ENCODE results near the gene RBBP8.
A peak's percentile ranks its signal among the peaks of the same experiment; 100 is the strongest.

The RBBP8 gene

DNA sequence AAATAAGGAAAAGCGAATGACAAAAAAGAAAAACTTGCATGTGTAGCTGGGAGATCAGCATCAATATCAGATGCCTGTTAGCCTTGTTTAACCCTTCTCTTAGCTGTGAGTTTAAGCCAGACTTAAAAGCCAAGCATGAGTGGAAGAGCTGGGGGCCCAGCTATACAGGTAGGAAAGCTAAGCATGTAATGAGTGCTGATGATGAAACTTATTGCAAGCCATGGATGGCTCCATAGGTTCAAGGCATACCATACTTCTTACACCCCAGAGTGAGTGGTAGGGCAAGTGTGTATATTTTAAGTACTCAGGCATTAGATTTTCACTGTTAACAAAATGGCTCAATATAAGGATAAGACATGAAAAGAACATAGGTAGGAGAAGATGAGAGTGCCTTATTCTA is 28.0 kb downstream of the RBBP8 start:
- DNase-seq (ENCODE audit: insufficient read length, low spot score) (no peak), FAIRE-seq (peak; percentile 26)
- no peak for TF ChIP-seq SPI1 (IDR thresholded peaks at IDR 0.05; ENCODE audit: low read depth, low read length)
- TF ChIP-seq POLR2AphosphoS5 (IDR thresholded peaks at IDR 0.05; ENCODE audit: low read depth, low read length): no peak

DNA sequence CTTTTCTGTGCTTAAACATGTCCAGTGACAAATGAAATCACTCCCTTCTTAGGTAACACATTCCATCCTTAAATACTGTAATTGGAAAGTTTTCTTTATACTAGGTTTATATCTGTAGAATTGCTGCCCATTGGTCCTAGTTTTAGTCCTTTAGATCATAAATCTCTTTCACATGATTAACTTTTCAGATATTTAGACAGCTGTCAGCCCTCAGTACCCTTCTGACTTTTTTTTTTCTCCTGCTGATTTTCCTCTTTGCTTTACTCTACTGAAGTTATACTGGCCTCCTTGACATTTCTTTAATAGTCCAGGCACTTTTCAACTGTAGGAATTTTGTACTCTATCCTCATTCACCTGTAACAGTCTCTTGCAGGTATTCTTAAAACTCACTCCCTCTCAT is 28.9 kb downstream of the RBBP8 start:
- DNase-seq (ENCODE audit: insufficient read length, low spot score) (no peak), FAIRE-seq (no peak)
- TF ChIP-seq POU2F2 (IDR thresholded peaks at IDR 0.05; ENCODE audit: low read depth, low read length) (no peak), SPI1 (IDR thresholded peaks at IDR 0.05; ENCODE audit: low read depth, low read length) (no peak), PAX5 (IDR thresholded peaks at IDR 0.05; ENCODE audit: insufficient read depth, low read length, severe bottlenecking) (no peak), POLR2AphosphoS5 (IDR thresholded peaks at IDR 0.05; ENCODE audit: low read depth, low read length) (no peak), TAF1 (IDR thresholded peaks at IDR 0.05; ENCODE audit: low read depth, low read length) (no peak), POLR2A (IDR thresholded peaks at IDR 0.05; ENCODE audit: low read depth, low read length) (no peak)

DNA sequence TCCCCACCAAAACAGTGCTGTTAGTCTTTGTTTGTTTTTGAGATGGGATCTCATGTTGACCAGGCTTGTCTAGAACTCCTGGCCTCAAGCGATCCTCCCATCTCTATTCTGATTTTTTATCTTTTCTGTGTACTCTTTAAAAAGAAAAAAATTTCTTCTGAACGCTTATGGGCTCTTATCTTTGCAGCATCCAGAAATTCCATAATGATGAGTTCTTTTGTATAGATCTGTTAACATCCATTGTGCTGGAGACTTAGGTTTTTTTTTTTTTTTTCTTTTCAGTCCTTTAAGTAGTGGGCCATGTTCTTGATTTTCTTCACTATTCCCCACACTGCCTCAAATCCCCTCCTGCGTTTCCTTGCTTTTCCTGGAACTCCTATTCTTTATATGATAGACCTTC is 31.0 kb downstream of the RBBP8 start:
- TF ChIP-seq POU2F2 (IDR thresholded peaks at IDR 0.05; ENCODE audit: low read depth, low read length) (no peak), SPI1 (IDR thresholded peaks at IDR 0.05; ENCODE audit: low read depth, low read length) (no peak), POLR2A (IDR thresholded peaks at IDR 0.05; ENCODE audit: low read depth, low read length) (no peak), TAF1 (IDR thresholded peaks at IDR 0.05; ENCODE audit: low read depth, low read length) (no peak), POLR2AphosphoS5 (IDR thresholded peaks at IDR 0.05; ENCODE audit: low read depth, low read length) (no peak), PAX5 (IDR thresholded peaks at IDR 0.05; ENCODE audit: insufficient read depth, low read length, severe bottlenecking) (no peak)
- FAIRE-seq (no peak), DNase-seq (ENCODE audit: insufficient read length, low spot score) (no peak)

DNA sequence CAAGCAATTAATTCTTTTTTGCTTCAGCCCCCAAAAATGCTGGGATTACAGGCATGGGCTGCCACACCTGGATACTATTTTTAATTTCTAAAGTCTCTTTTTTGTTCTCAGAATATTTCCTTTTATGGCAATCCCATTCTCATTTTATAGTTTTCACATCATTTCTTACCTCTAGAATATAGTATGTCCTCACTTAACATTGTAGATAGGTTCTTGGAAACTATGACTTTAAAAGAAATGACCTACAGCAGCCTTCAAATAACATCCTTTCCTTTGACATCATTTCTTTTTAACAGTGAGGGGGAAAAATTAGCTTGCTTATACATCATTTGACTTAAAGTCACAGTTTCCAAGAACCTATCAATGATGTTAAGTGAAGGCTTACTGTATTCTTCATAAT is 31.6 kb downstream of the RBBP8 start:
- no peak for DNase-seq (ENCODE audit: insufficient read length, low spot score)
- TF ChIP-seq POLR2AphosphoS5 (IDR thresholded peaks at IDR 0.05; ENCODE audit: low read depth, low read length): no peak
- no peak for TF ChIP-seq POU2F2 (IDR thresholded peaks at IDR 0.05; ENCODE audit: low read depth, low read length)
- TF ChIP-seq TAF1 (IDR thresholded peaks at IDR 0.05; ENCODE audit: low read depth, low read length): no peak
- TF ChIP-seq POLR2A (IDR thresholded peaks at IDR 0.05; ENCODE audit: low read depth, low read length): no peak
- TF ChIP-seq PAX5 (IDR thresholded peaks at IDR 0.05; ENCODE audit: insufficient read depth, low read length, severe bottlenecking): no peak
- no peak for TF ChIP-seq SPI1 (IDR thresholded peaks at IDR 0.05; ENCODE audit: low read depth, low read length)
- no peak for FAIRE-seq

DNA sequence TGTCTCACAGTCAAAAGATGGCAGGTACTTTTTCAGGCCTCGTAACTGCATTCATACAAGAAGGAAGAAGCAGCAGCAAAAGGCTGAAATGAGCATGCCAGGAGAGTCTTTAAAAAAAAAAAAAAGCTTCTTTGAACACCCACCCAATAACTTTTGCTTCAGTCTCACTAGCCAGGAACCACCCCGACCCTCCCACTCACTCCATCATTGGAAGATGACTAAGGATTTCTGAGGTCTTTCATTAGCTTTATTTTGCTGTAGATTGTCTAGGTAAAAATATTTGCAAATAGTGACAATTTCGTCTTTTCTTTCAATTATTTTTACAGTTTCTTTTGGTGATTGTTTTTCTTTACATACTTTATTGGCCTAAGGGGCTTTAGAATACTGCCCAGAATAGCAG is 37.9 kb downstream of the RBBP8 start:
- FAIRE-seq (no peak), DNase-seq (ENCODE audit: insufficient read length, low spot score) (no peak)
- no peak for TF ChIP-seq POU2F2 (IDR thresholded peaks at IDR 0.05; ENCODE audit: low read depth, low read length)
- TF ChIP-seq PAX5 (IDR thresholded peaks at IDR 0.05; ENCODE audit: insufficient read depth, low read length, severe bottlenecking): no peak
- TF ChIP-seq SPI1 (IDR thresholded peaks at IDR 0.05; ENCODE audit: low read depth, low read length): no peak
- no peak for TF ChIP-seq POLR2AphosphoS5 (IDR thresholded peaks at IDR 0.05; ENCODE audit: low read depth, low read length)
- no peak for TF ChIP-seq POLR2A (IDR thresholded peaks at IDR 0.05; ENCODE audit: low read depth, low read length)

DNA sequence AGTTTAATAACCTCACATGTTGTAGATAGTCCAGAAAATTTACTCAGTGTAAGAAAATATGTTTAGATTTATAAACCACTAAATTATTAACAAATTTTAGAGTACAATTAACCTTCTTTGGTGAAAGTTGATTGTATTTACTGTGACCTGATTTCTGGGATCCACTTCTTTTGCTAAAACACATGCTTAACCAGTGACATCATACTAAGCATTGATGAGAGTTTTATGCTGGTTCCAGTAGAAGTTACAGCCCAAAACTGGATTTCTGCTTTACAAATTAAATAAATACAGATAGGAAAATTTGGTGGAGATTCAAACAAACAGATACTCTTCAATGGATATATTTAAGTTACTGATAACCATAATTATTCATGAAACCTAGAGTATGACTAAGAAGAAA is 40.9 kb downstream of the RBBP8 start:
- no peak for DNase-seq (ENCODE audit: insufficient read length, low spot score)
- FAIRE-seq: no peak
- TF ChIP-seq SPI1 (IDR thresholded peaks at IDR 0.05; ENCODE audit: low read depth, low read length) (no peak), POLR2AphosphoS5 (IDR thresholded peaks at IDR 0.05; ENCODE audit: low read depth, low read length) (no peak), PAX5 (IDR thresholded peaks at IDR 0.05; ENCODE audit: insufficient read depth, low read length, severe bottlenecking) (no peak), POU2F2 (IDR thresholded peaks at IDR 0.05; ENCODE audit: low read depth, low read length) (no peak)

DNA sequence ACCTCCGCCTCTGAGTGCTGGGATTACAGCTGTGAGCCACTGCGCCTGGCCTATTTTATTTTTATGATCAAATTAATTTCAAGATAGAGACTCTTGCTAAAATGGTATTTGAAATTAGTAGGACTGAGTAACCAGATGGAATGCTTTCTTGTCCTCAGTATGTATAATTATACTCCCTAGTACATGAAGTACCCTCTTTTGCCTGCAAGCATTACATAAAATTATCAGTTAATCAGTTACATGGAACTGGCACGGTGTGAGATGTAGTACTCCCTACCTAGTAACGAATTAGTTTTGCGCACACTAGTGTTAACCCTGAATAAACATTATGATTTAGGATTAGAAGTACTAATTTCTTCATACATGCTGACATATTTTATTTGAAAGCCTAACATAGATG is 41.6 kb downstream of the RBBP8 start:
- DNase-seq (ENCODE audit: insufficient read length, low spot score): no peak
- TF ChIP-seq PAX5 (IDR thresholded peaks at IDR 0.05; ENCODE audit: insufficient read depth, low read length, severe bottlenecking) (no peak), POU2F2 (IDR thresholded peaks at IDR 0.05; ENCODE audit: low read depth, low read length) (no peak), TAF1 (IDR thresholded peaks at IDR 0.05; ENCODE audit: low read depth, low read length) (no peak), POLR2A (IDR thresholded peaks at IDR 0.05; ENCODE audit: low read depth, low read length) (no peak), SPI1 (IDR thresholded peaks at IDR 0.05; ENCODE audit: low read depth, low read length) (no peak), POLR2AphosphoS5 (IDR thresholded peaks at IDR 0.05; ENCODE audit: low read depth, low read length) (no peak)
- FAIRE-seq: no peak

DNA sequence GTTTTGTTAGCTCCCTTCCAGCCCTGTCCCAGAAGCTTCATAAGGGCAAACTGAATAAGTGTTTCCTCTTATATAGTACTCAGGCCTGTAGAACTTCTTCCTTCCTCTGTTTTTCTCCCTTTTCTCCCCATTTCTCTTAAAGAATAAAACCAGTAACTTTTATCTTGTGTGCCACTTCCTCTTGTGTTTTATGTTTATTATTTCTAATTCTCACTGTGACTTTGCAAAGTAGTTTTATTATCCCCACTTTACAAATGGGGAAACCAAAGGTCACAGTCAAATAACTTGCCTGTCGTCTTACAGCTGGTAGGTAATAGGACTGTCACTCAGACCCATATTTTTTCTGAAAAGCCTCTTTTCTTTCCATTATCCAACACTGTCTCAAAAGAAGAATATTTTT is 42.4 kb downstream of the RBBP8 start:
- DNase-seq (ENCODE audit: insufficient read length, low spot score): no peak

DNA sequence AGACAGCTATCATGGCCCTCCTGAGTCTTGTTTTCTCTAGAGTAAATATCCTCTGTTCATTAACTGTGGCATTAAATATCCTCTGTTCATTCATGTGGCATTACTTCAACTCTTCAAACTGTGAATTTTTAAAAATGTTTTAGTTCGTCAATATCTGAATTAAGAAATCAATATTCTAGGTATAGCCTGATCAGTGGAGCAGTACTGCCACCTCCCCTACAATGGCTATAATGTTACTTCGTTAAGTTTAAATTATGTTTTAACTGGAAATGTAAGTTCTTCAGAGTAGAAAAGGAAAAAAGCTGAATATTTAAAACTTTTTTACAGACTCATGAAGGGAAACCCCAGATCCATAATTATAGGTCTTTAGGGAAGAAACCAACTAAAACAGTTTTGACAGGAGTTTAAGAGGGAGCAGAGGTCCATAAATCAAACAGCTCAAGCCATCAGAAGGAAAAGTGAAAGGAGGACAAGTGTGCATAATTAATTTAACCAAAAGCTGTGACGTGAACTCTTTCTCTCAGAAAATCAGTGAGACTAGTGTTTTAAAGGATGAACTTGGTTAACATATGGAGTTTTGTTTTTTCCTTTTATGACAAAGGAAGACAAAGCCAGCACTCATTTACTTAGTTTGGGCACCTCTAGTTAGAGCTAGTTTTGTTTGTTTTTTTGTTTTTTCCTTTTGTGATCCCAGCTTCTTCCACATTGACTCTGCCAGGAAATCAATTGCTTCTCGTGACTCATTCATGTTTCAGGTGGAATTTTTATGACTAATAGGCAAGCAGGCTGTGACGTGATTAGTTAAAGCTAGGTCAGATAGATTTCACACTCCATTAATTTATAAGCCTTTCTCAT is 44.9 kb downstream of the RBBP8 start:
- FAIRE-seq (no peak), DNase-seq (ENCODE audit: insufficient read length, low spot score) (no peak)
- TF ChIP-seq TAF1 (IDR thresholded peaks at IDR 0.05; ENCODE audit: low read depth, low read length) (no peak), POU2F2 (IDR thresholded peaks at IDR 0.05; ENCODE audit: low read depth, low read length) (no peak), POLR2A (IDR thresholded peaks at IDR 0.05; ENCODE audit: low read depth, low read length) (no peak), PAX5 (IDR thresholded peaks at IDR 0.05; ENCODE audit: insufficient read depth, low read length, severe bottlenecking) (no peak), SPI1 (IDR thresholded peaks at IDR 0.05; ENCODE audit: low read depth, low read length) (no peak), POLR2AphosphoS5 (IDR thresholded peaks at IDR 0.05; ENCODE audit: low read depth, low read length) (no peak)

More for the DNA sequence above, 42.4 kb downstream of the RBBP8 start:
- no peak for FAIRE-seq
- TF ChIP-seq SPI1 (IDR thresholded peaks at IDR 0.05; ENCODE audit: low read depth, low read length) (peak; percentile 1; the same call in 1 of the 2 replicates), TAF1 (IDR thresholded peaks at IDR 0.05; ENCODE audit: low read depth, low read length) (no peak)

DNA sequence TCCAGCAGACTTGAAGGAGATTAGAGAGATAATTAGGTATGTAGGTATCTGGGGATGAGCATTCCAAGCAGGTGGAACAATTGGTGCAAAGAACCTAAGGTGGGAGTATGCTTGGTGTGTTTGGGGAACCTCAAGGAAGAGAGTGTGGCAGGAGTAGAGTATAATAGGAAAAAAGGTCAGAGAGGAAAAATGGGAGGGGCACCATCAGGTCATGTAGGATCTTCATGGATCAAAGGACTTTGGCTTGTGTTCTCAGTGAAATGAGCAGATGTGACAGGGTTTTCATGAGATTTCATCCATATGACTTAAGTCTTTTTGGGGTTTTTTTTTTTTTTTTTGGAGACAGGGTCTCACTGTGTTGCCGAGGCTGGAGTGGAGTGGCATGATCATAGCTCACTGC is 47.3 kb downstream of the RBBP8 start:
- TF ChIP-seq PAX5 (IDR thresholded peaks at IDR 0.05; ENCODE audit: insufficient read depth, low read length, severe bottlenecking) (no peak), TAF1 (IDR thresholded peaks at IDR 0.05; ENCODE audit: low read depth, low read length) (no peak), POLR2A (IDR thresholded peaks at IDR 0.05; ENCODE audit: low read depth, low read length) (no peak), POLR2AphosphoS5 (IDR thresholded peaks at IDR 0.05; ENCODE audit: low read depth, low read length) (no peak), SPI1 (IDR thresholded peaks at IDR 0.05; ENCODE audit: low read depth, low read length) (no peak), POU2F2 (IDR thresholded peaks at IDR 0.05; ENCODE audit: low read depth, low read length) (no peak)
- DNase-seq (ENCODE audit: insufficient read length, low spot score): no peak
- no peak for FAIRE-seq
